GM23338 (cell line): ENCODE results near the gene SETBP1. TPM values are rescaled to one million over a fixed set of nuclear protein-coding genes. Genes with fewer than 3 reads are reported as not detected.

ENCODE experiments used
- ATAC-seq: fragments of 200-7000 bp; cut with Tn5 transposase; 3 replicates; pipeline ENCODE4 v1.9.1; 2020
- DNase-seq: peaks from one replicate; pipeline ENCODE4 v3.0.0-alpha.2; 2015; ENCODE audit warnings: low spot score
- H2AFZ ChIP-seq: fragments of 200-600 bp; sonication (generic); 2 replicates; pipeline ENCODE4 v1.8.0; 2016; ENCODE audit warnings: antibody characterized with exemption, mild to moderate bottlenecking, moderate library complexity
- H3F3A ChIP-seq: fragments of 200-600 bp; sonication (generic); replicated peaks from 2 replicates; pipeline ENCODE4 v1.8.0; 2017; ENCODE audit warnings: antibody characterized with exemption, mixed run types, low read depth
- H3K27ac ChIP-seq: fragments of 200-600 bp; sonication (generic); 2 replicates; pipeline ENCODE4 v1.6.1; 2016; ENCODE audit warnings: low read depth
- H3K27me3 ChIP-seq: fragments of 200-600 bp; sonication (generic); 2 replicates; pipeline ENCODE4 v1.8.0; 2016; ENCODE audit warnings: mild to moderate bottlenecking, mixed run types, moderate library complexity; ENCODE audit not compliant: insufficient read depth
- H3K36me3 ChIP-seq: fragments of 200-600 bp; sonication (generic); 2 replicates; pipeline ENCODE4 v1.8.0; 2016; ENCODE audit warnings: mild to moderate bottlenecking; ENCODE audit not compliant: insufficient read depth
- H3K4me1 ChIP-seq: fragments of 200-600 bp; sonication (generic); 2 replicates; pipeline ENCODE4 v1.8.0; 2016; ENCODE audit warnings: mild to moderate bottlenecking, moderate library complexity; ENCODE audit not compliant: insufficient read depth
- H3K4me2 ChIP-seq: fragments of 200-600 bp; sonication (generic); 2 replicates; pipeline ENCODE4 v1.7.1; 2017; ENCODE audit warnings: mixed run types
- H3K4me3 ChIP-seq: fragments of 200-600 bp; sonication (generic); 2 replicates; pipeline ENCODE4 v1.6.1; 2016; ENCODE audit warnings: mixed run types
- H3K79me2 ChIP-seq: fragments of 200-600 bp; sonication (generic); replicated peaks from 2 replicates; pipeline ENCODE4 v1.8.0; 2017; ENCODE audit warnings: mild to moderate bottlenecking; ENCODE audit not compliant: insufficient read depth
- H3K9me2 ChIP-seq: fragments of 200-600 bp; sonication (generic); 2 replicates; pipeline ENCODE4 v1.8.0; 2017; ENCODE audit not compliant: insufficient read depth
- H4K20me1 ChIP-seq: fragments of 200-600 bp; sonication (generic); replicated peaks from 2 replicates; pipeline ENCODE4 v1.8.0; 2017; ENCODE audit warnings: mild to moderate bottlenecking; ENCODE audit not compliant: insufficient read depth
- H3K27ac Mint-ChIP-seq: 2 replicates; pipeline ENCODE4 v1.8.0; 2020; ENCODE audit warnings: inconsistent platforms, mild to moderate bottlenecking, moderate library complexity, mixed read lengths
- H3K27me3 Mint-ChIP-seq: 3 replicates; pipeline ENCODE4 v1.8.0; 2022; ENCODE audit warnings: low read depth, mild to moderate bottlenecking, moderate library complexity, mixed read lengths, inconsistent platforms; ENCODE audit not compliant: insufficient read depth, poor library complexity
- H3K36me3 Mint-ChIP-seq: 3 replicates; pipeline ENCODE4 v1.8.0; 2021; ENCODE audit warnings: low read depth, mild to moderate bottlenecking, inconsistent platforms, moderate library complexity, mixed read lengths
- H3K4me1 Mint-ChIP-seq: 3 replicates; pipeline ENCODE4 v1.8.0; 2020; ENCODE audit warnings: mild to moderate bottlenecking, inconsistent platforms, mixed read lengths
- H3K4me3 Mint-ChIP-seq: 3 replicates; pipeline ENCODE4 v1.8.0; 2021; ENCODE audit warnings: moderate library complexity, mild to moderate bottlenecking, inconsistent platforms, mixed read lengths
- H3K9me3 Mint-ChIP-seq: 3 replicates; pipeline ENCODE4 v1.8.0; 2020; ENCODE audit warnings: moderate library complexity, mild to moderate bottlenecking, inconsistent platforms, mixed read lengths
- CTCF ChIP-seq, 2 experiments: fragments of 200-600 bp in 1 of 2; sonication (generic) in 1 of 2; conservative IDR thresholded peaks; 2 replicates each; pipeline versions ENCODE4 v1.5.1 to v1.6.1; 2016 to 2017; ENCODE audit warnings: antibody characterized with exemption in 2 of 2, low read depth in 2 of 2, mild to moderate bottlenecking in 2 of 2, moderate library complexity in 1 of 2
- EZH2phosphoT487 ChIP-seq: fragments of 200-600 bp; sonication (generic); IDR thresholded peaks from one replicate; pipeline ENCODE4 v1.8.1; 2018; ENCODE audit warnings: antibody characterized with exemption; ENCODE audit not compliant: unreplicated experiment
- NANOG ChIP-seq: IDR thresholded peaks from 2 replicates; pipeline ENCODE4 v1.6.1; 2016; ENCODE audit warnings: antibody characterized with exemption, borderline replicate concordance
- POLR2AphosphoS5 ChIP-seq: IDR thresholded peaks from 2 replicates; pipeline ENCODE4 v1.6.1; 2016; ENCODE audit warnings: antibody characterized with exemption, low read depth
- STAT1 ChIP-seq: IDR thresholded peaks from one replicate; pipeline ENCODE4 v1.6.1; 2016; ENCODE audit warnings: antibody characterized with exemption; ENCODE audit not compliant: unreplicated experiment
- ZNF114 ChIP-seq: fragments of 250-450 bp; sonication (Bioruptor Pico); IDR thresholded peaks from 2 replicates; pipeline ENCODE4 v1.5.0; 2020; ENCODE audit warnings: mild to moderate bottlenecking, moderate library complexity
- ZNF331 ChIP-seq: fragments of 250-450 bp; sonication (Bioruptor Pico); IDR thresholded peaks from 2 replicates; pipeline ENCODE4 v1.5.0; 2020; ENCODE audit warnings: low read depth, mild to moderate bottlenecking, moderate library complexity
- polyA plus RNA-seq: library from polyadenylated mRNA; unstranded; fragments of >200 nt; fragmentation: Nextera tagmentation; extraction: Ambion mirVana; gene quantifications from 2 replicates; pipeline ENCODE4 v1.2.1, GENCODE V29; 2016
- total RNA-seq: library from RNA; depleted of rRNA; stranded (reverse); fragments of >200 nt; shearing (Covaris generic); gene quantifications from 2 replicates; pipeline ENCODE4 v1.2.3, GENCODE V29; 2014

SETBP1 gene
- total and polyA plus RNA-seq, 2 experiments from 2014 or later: 1.6 to 5.5 TPM

DNA sequence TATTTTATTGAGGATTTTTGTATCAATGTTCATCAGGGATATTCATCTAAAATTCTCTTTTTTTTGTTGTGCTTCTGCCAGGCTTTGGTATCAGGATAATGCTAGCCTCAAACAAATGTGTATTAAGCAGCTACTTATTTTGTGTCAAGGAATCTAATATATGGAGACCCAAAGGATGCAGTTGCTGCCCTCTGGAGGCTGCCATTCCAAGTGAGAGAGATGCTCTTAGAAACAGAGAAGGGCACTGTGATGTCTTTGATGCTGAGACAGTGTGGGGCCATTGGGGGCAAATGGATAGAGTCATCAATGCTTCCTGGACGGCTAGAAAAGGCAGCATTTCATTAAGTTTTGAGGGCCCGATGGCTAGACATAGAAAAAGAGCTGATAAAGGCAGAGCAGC lies 292.6 kb downstream of the SETBP1 start:
- Histone ChIP-seq H4K20me1 (no peaks in the 10 kb centered on the region), H3K27me3 (no peaks in the 10 kb centered on the region), H3F3A (no peaks in the 10 kb centered on the region), H3K27ac (no peak overlapping the region), H2AFZ (no peak overlapping the region), H3K4me1 (peaks cover 9% of the 10 kb centered on the region; the same call in 1 of the 2 replicates), H3K9me2 (no peaks in the 10 kb centered on the region), H3K4me2 (no peak overlapping the region), H3K4me3 (no peak overlapping the region), H3K79me2 (no peaks in the 10 kb centered on the region), H3K36me3 (no peaks in the 10 kb centered on the region)
- TF ChIP-seq CTCF (conservative IDR thresholded peaks at IDR 0.05; ENCODE audit: low read depth in 2 of 2) (peak; percentile 59 to 61), ZNF331 (CRISPR knock-in tag) (no peak)
- Mint-ChIP-seq H3K4me3 (no peak overlapping the region), H3K4me1 (peaks cover 24% of the 10 kb centered on the region), H3K36me3 (no peaks in the 10 kb centered on the region), H3K9me3 (no peaks in the 10 kb centered on the region), H3K27me3 (peaks cover 5% of the 10 kb centered on the region), H3K27ac (no peak overlapping the region)
- peak; percentile 75 for ATAC-seq
- peak; percentile 51 for DNase-seq

DNA sequence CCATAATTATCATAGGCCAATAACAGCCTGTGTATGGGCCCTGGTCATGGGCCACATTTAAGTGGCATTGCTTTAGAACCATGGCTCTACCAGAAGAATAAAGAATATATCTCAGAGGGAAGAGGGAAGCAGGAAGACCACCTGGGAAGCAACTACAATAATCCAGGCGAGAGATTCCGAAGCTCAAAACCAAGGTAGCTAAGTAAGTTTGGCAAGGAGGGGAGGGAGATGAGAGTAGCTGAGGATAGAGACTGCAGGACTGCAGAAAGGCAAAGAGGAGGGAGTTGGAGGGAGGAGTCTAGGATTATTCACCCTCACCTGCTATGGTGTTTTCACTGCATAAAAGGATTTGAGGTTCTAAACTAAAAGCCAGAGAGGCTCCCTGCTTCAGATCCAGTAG lies 293.5 kb downstream of the SETBP1 start:
- Histone ChIP-seq H3K9me2 (no peaks in the 10 kb centered on the region), H3K27ac (no peak overlapping the region), H3K4me1 (peaks cover 9% of the 10 kb centered on the region; the same call in 1 of the 2 replicates), H4K20me1 (no peaks in the 10 kb centered on the region), H3K79me2 (no peaks in the 10 kb centered on the region), H3K27me3 (no peaks in the 10 kb centered on the region), H3K4me3 (no peak overlapping the region), H3K36me3 (no peaks in the 10 kb centered on the region), H2AFZ (no peak overlapping the region), H3K4me2 (no peak overlapping the region), H3F3A (no peaks in the 10 kb centered on the region)
- Mint-ChIP-seq H3K27ac (no peak overlapping the region), H3K27me3 (peaks cover 4% of the 10 kb centered on the region), H3K4me3 (no peak overlapping the region), H3K36me3 (no peaks in the 10 kb centered on the region), H3K9me3 (no peaks in the 10 kb centered on the region), H3K4me1 (peaks cover 17% of the 10 kb centered on the region)
- peak; percentile 41 for DNase-seq
- ATAC-seq: peak; percentile 83
- TF ChIP-seq STAT1: no peak
- TF ChIP-seq ZNF114 (CRISPR knock-in tag): no peak
- no peak for TF ChIP-seq NANOG
- TF ChIP-seq CTCF (conservative IDR thresholded peaks at IDR 0.05; ENCODE audit: low read depth in 2 of 2): no peak
- no peak for TF ChIP-seq EZH2phosphoT487
- no peak for TF ChIP-seq POLR2AphosphoS5
